Amniotic stem cell (primary cell): ENCODE measurements around the gene TP53INP2.
"Not testable (repeated sequence)": the region's sequence is repeated elsewhere in the genome, so short reads cannot be mapped to it uniquely, and the experiment has no call there.

Experiments
- DNase-seq: peaks from one replicate; lab custom pipeline; 2025; lab: John Stamatoyannopoulos, UW

TP53INP2 gene

GRCh38 chr20:34705397-34706301 is 1.5 kb downstream of the TP53INP2 start:
- DNase-seq, result no peak

GRCh38 chr20:34706302-34706875 is 2.2 kb downstream of the TP53INP2 start:
- DNase-seq, result no peak

DNA sequence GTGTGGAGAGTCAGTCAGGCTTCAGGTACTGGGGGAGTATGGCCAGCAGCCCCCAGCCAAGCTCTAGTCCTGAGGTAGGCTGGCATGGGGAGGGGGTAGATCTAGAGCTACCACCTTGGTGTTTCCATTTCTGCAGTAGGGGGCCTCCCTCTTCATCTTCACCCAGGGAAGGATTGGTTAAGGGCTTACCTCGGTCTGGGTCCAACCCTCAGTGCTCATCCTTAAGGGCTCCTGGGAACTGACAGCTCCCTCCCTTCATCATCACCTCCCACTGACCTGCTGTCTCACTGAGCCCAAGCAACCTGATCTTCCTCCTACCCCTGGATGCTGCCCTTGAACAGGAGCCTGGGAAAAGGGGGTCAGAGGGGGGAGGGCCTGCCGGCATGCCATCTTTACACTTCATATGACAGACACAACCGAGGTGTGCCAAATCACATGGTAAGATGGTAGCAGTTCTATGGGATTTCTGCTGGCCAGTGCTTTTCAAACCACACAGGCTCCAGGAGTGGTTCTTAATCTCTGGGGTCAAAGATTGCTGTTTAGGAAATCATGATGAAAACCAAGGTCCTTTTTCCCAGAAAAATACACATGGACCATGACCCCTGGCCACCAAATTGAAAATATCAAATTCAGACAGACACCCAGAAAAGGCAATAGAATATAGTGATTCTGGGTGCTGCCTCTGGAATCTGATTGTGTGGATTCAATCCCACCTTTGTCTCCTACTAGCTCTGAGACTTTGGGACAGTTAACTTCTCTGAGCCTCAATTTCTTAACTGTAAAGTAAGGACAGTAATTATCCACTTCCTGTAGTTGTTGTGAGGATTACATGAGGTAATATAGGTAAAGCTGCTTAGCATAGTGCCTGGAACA is 3.0 kb downstream of the TP53INP2 start:
- DNase-seq, result no peak

- DNase-seq, result no peak
These were observed 4.5 kb downstream of the TP53INP2 start for GRCh38 chr20:34708621-34709043.

GRCh38 chr20:34709044-34709830 is 5.1 kb downstream of the TP53INP2 start:
- DNase-seq, result peak; percentile 69

DNA sequence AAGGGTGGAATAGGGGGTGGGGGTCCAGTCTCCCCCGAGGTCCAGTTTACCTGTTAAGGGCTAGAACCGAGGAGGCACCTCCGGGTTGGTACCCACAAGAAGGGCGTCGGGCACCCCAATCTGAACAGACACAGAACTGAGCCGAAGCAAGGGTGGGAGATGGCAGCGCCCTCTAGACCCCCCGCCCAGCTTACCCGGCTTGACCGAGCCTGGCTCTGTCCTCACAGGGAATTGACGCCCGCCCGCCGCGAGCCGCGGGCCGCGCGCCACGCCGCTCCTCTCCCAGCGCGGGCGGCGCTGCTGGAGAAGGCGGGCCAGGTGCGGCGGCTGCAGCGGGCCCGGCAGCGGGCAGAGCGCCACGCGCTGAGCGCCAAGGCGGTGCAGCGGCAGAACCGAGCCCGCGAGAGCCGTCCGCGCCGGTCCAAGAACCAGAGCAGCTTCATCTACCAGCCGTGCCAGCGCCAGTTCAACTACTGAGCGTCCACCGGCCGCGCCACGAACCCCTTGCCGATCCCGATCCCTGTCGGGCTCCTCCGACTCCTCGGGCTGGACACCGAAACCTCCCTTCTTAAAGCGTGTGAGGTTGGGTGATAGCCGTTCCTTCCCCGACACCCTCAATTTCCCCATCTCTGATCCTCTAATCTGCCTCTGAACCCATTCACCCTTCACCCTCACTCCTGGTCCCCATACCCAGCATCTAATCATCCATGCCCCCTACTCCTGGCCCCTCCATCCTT is 5.9 kb downstream of the TP53INP2 start:
- peak; percentile 16 for DNase-seq

DNA sequence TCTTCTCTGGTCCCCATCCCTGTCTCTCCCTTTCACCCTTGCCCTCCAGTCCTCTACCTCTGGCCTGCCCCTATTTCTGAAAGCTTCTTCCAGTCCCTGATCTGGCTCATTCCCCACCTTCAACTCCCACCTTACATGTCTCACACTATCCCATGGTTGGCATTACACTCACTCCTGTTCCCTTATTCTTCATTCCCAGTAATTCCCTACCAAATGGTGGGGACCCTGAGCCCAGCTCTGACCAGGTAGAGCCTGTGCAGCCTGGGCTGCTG is 6.4 kb downstream of the TP53INP2 start:
- DNase-seq, result no peak

GRCh38 chr20:34710861-34711574 is 6.9 kb downstream of the TP53INP2 start:
- no peak for DNase-seq

- no peak for DNase-seq
These were observed 7.8 kb downstream of the TP53INP2 start for GRCh38 chr20:34711813-34712430.

GRCh38 chr20:34712525-34713192 is 8.5 kb downstream of the TP53INP2 start:
- no peak for DNase-seq

- peak; percentile 95 for DNase-seq
These were observed 9.2 kb downstream of the TP53INP2 start for GRCh38 chr20:34713194-34713943.

DNA sequence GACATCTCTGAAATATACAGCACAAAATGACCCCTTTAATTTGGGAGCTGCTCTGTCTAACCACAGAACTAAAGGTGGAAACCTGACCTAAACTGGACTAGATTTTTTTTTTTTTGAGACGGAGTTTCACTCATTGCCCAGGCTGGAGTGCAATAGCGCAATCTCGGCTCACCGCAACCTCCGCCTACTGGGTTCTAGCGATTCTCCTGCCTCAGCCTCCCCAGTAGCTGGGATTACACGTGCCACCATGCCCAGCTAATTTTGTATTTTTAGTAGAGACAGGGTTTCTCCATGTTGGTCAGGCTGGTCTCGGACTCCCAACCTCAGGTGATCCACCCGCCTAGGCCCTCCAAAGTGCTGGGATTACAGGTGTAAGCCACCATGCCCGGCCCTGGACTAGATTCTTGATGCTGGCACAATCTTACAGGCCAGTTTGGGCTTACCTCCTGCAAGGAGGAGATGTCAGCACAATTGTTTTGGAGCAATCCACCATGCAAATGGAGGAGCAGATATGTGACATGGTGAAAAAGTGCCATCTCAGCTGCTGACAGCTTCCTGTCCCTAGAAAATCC is 9.9 kb downstream of the TP53INP2 start:
- DNase-seq, result not testable (repeated sequence)

DNA sequence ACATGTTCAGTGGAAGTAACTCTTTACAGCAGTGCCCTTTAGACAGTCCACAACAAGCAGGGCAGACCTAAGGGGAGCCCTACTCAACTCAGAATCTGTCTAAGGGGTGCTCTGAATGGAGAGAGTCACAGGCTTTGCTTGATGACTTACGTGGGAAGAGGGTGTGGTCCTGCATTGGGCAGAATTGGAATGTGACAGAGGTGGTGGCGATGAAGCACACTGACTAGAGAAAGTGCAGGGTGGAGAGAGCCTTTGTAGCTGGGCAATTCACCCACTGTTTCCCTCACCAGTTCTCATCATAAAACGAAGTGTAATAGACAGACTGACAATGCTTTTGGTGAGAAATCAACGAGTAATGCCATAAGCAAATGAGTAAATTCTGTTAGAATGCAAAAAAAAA is 11.2 kb downstream of the TP53INP2 start:
- DNase-seq, result no peak

DNA sequence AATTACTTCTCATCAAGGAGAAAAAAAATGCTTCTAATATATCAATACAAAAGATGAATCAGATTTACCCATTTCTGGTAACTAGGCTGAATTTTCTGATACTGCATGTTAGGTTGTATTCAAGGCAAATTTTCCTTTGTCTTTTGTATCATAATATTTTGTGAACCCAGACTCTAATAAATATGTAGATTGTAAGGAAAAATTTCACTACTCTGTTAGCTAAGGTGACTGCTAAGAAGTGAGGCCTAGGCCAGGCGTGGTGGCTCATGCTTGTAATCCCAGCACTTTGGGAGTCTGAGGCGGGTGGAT is 12.7 kb downstream of the TP53INP2 start:
- DNase-seq, result no peak

GRCh38 chr20:34717230-34718095 is 13.3 kb downstream of the TP53INP2 start:
- DNase-seq, result no peak

DNA sequence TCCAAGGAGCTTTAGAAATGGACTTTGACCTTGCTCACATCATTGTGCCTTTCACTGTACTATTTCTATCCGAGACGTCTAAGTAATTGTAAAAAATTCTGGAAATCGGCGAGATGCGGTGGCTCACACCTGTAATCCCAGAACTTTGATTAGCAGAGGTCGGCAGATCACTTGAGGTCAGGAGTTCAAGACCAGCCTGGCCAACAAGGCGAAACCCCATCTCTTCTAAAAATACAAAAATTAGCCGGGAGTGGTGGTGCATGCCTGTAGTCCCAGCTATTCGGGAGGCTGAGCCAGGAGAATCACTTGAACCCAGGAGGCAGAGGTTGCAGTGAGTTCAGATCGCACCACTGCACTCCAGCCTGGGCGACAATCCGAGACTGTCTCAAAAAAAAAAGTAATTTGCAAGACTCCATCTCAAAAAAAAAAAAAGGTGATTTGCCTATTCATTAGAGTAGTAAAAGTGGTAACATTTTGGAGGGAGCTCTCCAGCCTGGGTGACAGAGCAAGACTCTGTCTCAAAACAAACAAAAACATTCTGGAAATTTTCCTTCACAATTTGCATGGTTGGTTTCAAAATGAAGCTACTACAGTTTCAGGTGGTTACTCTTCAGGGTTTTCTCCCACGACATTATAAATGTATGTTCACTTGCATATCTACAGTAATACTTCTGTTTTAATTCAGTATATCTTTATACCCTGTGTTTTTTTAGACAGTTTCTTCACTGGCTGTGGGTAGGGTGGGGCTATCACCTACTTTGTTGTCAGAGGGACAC is 15.3 kb downstream of the TP53INP2 start:
- not testable (repeated sequence) for DNase-seq

DNA sequence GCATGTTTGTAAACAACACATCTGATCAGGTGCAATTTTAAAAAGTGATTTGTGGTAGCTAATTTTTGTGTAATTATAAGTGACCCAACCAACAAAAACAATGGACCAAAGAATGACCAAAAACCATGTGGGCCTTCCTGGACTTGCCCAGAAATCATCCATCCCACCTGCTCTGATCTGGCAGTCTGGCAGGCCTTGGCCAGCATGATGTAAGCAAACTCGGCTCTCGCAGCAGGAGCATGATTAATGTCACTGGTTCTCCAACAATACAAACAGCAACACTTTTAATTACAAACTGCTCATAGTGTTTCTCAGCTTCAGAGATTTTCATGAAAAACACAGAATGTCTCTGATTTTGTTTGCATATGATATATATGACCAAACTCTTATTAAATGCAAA is 16.1 kb downstream of the TP53INP2 start:
- DNase-seq, result no peak
